ENCODE data around the gene C5orf15. TPM values are rescaled to one million over a fixed set of nuclear protein-coding genes. Genes with fewer than 3 reads are reported as not detected.

Gene C5orf15
- total and polyA plus RNA-seq, 9 of the 15 experiments (the other 6 are each of a cell fraction or from before 2014, with no cell fraction given) = 23.3 to 50.7 (median 35.5) TPM

DNA sequence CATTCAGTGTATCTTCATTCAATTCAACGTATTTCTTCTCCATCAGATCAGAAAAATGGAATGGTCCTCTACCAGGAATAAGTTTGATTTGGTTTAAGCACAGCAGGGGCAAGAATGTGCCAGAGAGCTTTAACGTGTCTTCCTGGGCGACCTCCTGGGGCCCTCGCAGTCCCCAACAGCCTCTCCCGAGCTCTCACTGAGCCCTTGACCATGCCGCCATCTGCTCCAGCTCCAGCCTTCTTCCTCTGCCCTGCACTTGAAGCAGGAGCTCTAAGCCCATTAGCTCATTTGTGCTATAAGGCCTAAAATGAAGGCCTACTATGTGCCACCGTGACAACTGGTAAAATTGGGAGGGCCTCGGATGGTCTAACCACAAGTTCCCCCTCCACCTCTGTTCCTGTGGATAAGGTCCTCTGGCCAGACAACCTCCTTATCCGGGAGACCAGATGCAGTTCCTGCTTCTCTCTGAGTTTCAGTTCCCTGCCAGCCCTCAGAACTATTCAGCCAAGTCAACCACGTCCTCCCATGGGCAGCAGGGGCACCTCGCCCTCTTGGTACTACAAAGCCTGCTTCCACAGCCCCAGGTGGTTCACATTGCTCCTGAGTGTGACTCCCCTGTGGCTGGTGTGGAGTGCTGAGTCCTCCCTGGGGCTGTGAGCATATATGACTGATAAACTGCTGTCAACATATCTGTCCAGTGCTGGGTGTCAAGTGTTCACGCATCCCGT is 35.8 kb downstream of the C5orf15 start (continued):
- peak; percentile 92 for TF ChIP-seq GATA2 (CRISPR knock-in tag; IDR thresholded peaks at IDR 0.05)
- 0 out of 2 replicates have a peak, but pooled peaks have one; percentile 9 for TF ChIP-seq MYC (IDR thresholded peaks at IDR 0.05; ENCODE audit: low read depth, low read length)
- TF ChIP-seq MYC (CRISPR knock-in tag; IDR thresholded peaks at IDR 0.05; ENCODE audit: borderline replicate concordance, low read depth) = no peak
- no peak for TF ChIP-seq RBM17 (IDR thresholded peaks at IDR 0.05; ENCODE audit: borderline replicate concordance, low read depth, low read length)
- peak; percentile 40; the same call in 1 of the 2 replicates for TF ChIP-seq ZNF274 (IDR thresholded peaks at IDR 0.05; ENCODE audit: borderline replicate concordance, low read depth, low read length)
- TF ChIP-seq E2F3 (CRISPR knock-in tag; IDR thresholded peaks at IDR 0.05) = no peak
- TF ChIP-seq, protein P1, sequence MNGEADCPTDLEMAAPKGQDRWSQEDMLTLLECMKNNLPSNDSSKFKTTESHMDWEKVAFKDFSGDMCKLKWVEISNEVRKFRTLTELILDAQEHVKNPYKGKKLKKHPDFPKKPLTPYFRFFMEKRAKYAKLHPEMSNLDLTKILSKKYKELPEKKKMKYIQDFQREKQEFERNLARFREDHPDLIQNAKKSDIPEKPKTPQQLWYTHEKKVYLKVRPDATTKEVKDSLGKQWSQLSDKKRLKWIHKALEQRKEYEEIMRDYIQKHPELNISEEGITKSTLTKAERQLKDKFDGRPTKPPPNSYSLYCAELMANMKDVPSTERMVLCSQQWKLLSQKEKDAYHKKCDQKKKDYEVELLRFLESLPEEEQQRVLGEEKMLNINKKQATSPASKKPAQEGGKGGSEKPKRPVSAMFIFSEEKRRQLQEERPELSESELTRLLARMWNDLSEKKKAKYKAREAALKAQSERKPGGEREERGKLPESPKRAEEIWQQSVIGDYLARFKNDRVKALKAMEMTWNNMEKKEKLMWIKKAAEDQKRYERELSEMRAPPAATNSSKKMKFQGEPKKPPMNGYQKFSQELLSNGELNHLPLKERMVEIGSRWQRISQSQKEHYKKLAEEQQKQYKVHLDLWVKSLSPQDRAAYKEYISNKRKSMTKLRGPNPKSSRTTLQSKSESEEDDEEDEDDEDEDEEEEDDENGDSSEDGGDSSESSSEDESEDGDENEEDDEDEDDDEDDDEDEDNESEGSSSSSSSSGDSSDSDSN (IDR thresholded peaks at IDR 0.05; ENCODE audit: borderline replicate concordance in 1 of 2, low read depth in 2 of 2, low read length in 2 of 2) = no peak; a peak in 1 of 4 replicates
- TF ChIP-seq ZNF76 (CRISPR knock-in tag; IDR thresholded peaks at IDR 0.05; ENCODE audit: borderline replicate concordance) = 0 out of 2 replicates have a peak, but pooled peaks have one; percentile 46
- no peak for TF ChIP-seq ZNF184 (CRISPR knock-in tag; IDR thresholded peaks at IDR 0.05)
- TF ChIP-seq ZNF253 (CRISPR knock-in tag; conservative IDR thresholded peaks at IDR 0.05) = no peak
- peak; percentile 80 for TF ChIP-seq SOX6 (IDR thresholded peaks at IDR 0.05)
- peak; percentile 97 for TF ChIP-seq SMAD4 (CRISPR knock-in tag; conservative IDR thresholded peaks at IDR 0.05)
- TF ChIP-seq SMC3 (conservative IDR thresholded peaks at IDR 0.05; ENCODE audit: insufficient read depth, low read depth, low read length) = no peak
- TF ChIP-seq, protein P2, sequence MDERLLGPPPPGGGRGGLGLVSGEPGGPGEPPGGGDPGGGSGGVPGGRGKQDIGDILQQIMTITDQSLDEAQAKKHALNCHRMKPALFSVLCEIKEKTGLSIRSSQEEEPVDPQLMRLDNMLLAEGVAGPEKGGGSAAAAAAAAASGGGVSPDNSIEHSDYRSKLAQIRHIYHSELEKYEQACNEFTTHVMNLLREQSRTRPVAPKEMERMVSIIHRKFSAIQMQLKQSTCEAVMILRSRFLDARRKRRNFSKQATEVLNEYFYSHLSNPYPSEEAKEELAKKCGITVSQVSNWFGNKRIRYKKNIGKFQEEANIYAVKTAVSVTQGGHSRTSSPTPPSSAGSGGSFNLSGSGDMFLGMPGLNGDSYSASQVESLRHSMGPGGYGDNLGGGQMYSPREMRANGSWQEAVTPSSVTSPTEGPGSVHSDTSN (CRISPR knock-in tag; IDR thresholded peaks at IDR 0.05; ENCODE audit: low read depth) = no peak
- TF ChIP-seq, protein P2 (tag; conservative IDR thresholded peaks at IDR 0.05; ENCODE audit: low read depth) = peak; percentile 44; the same call in 1 of the 2 replicates
- TF ChIP-seq, protein P3, sequence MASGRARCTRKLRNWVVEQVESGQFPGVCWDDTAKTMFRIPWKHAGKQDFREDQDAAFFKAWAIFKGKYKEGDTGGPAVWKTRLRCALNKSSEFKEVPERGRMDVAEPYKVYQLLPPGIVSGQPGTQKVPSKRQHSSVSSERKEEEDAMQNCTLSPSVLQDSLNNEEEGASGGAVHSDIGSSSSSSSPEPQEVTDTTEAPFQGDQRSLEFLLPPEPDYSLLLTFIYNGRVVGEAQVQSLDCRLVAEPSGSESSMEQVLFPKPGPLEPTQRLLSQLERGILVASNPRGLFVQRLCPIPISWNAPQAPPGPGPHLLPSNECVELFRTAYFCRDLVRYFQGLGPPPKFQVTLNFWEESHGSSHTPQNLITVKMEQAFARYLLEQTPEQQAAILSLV (tag; IDR thresholded peaks at IDR 0.05) = 0 out of 2 replicates have a peak, but pooled peaks have one; percentile 14
- TF ChIP-seq, protein P4, sequence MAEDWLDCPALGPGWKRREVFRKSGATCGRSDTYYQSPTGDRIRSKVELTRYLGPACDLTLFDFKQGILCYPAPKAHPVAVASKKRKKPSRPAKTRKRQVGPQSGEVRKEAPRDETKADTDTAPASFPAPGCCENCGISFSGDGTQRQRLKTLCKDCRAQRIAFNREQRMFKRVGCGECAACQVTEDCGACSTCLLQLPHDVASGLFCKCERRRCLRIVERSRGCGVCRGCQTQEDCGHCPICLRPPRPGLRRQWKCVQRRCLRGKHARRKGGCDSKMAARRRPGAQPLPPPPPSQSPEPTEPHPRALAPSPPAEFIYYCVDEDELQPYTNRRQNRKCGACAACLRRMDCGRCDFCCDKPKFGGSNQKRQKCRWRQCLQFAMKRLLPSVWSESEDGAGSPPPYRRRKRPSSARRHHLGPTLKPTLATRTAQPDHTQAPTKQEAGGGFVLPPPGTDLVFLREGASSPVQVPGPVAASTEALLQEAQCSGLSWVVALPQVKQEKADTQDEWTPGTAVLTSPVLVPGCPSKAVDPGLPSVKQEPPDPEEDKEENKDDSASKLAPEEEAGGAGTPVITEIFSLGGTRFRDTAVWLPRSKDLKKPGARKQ (CRISPR knock-in tag; IDR thresholded peaks at IDR 0.05) = no peak
- no peak for TF ChIP-seq ZFP1 (CRISPR knock-in tag; IDR thresholded peaks at IDR 0.05)
- TF ChIP-seq RAD51 (IDR thresholded peaks at IDR 0.05; ENCODE audit: borderline replicate concordance, low read depth) = no peak

All from K562 (cell line).